HEK293 (cell line): Measurements from ENCODE around the gene ARGLU1.

Experiments
- ELK4 ChIP-seq: IDR thresholded peaks from 2 replicates; pipeline ENCODE4 v1.6.1; 2011; ENCODE audit warnings: mild to moderate bottlenecking, low read depth, low read length, borderline replicate concordance
- KLF1 ChIP-seq: fragments of 450-650 bp; formaldehyde crosslinking; IDR thresholded peaks from 2 replicates; pipeline ENCODE4 v1.5.1; 2016; ENCODE audit warnings: missing biosample characterization, missing genetic modification characterization
- OVOL3 ChIP-seq: fragments of 450-650 bp; formaldehyde crosslinking; IDR thresholded peaks from 2 replicates; pipeline ENCODE4 v1.5.1; 2016; ENCODE audit warnings: missing biosample characterization, missing genetic modification characterization
- PRDM1 ChIP-seq: fragments of 450-650 bp; formaldehyde crosslinking; IDR thresholded peaks from 2 replicates; pipeline ENCODE4; 2016; ENCODE audit warnings: missing biosample characterization, missing genetic modification characterization
- PRDM6 ChIP-seq: fragments of 450-650 bp; formaldehyde crosslinking; IDR thresholded peaks from 2 replicates; pipeline ENCODE4 v1.5.1; 2017; ENCODE audit warnings: missing biosample characterization, missing genetic modification characterization
- ZFP3 ChIP-seq: fragments of 450-650 bp; formaldehyde crosslinking; IDR thresholded peaks from 2 replicates; pipeline ENCODE4 v1.5.1; 2016; ENCODE audit warnings: low read depth, missing biosample characterization, missing genetic modification characterization
- ZNF175 ChIP-seq: fragments of 450-650 bp; formaldehyde crosslinking; IDR thresholded peaks from 2 replicates; pipeline ENCODE4 v1.5.1; 2016; ENCODE audit warnings: missing biosample characterization, missing genetic modification characterization
- ZNF221 ChIP-seq: fragments of 450-650 bp; formaldehyde crosslinking; IDR thresholded peaks from 2 replicates; pipeline ENCODE4 v1.5.1; 2017; ENCODE audit warnings: missing biosample characterization, missing genetic modification characterization, borderline replicate concordance
- ZNF26 ChIP-seq: fragments of 450-650 bp; formaldehyde crosslinking; IDR thresholded peaks from 2 replicates; pipeline ENCODE4 v1.5.1; 2016; ENCODE audit warnings: missing biosample characterization, missing genetic modification characterization
- ZNF394 ChIP-seq: fragments of 450-650 bp; formaldehyde crosslinking; IDR thresholded peaks from 2 replicates; pipeline ENCODE4 v1.5.1; 2016; ENCODE audit warnings: missing biosample characterization, missing genetic modification characterization, mild to moderate bottlenecking, moderate library complexity, borderline replicate concordance
- ZNF513 ChIP-seq: fragments of 450-650 bp; IDR thresholded peaks from 2 replicates; pipeline ENCODE4 v1.5.1; 2018; ENCODE audit warnings: missing biosample characterization, missing genetic modification characterization
- ZNF600 ChIP-seq: fragments of 450-650 bp; formaldehyde crosslinking; IDR thresholded peaks from 2 replicates; pipeline ENCODE4 v1.5.1; 2016; ENCODE audit warnings: missing biosample characterization, missing genetic modification characterization
- ZNF658 ChIP-seq: fragments of 450-650 bp; formaldehyde crosslinking; IDR thresholded peaks from 2 replicates; pipeline ENCODE4; 2016; ENCODE audit warnings: missing biosample characterization, missing genetic modification characterization
- ZNF76 ChIP-seq: fragments of 450-650 bp; formaldehyde crosslinking; IDR thresholded peaks from 2 replicates; pipeline ENCODE4; 2016; ENCODE audit warnings: low read depth, missing biosample characterization, missing genetic modification characterization, borderline replicate concordance
- ZNF791 ChIP-seq: fragments of 450-650 bp; formaldehyde crosslinking; IDR thresholded peaks from 2 replicates; pipeline ENCODE4 v1.5.1; 2016; ENCODE audit warnings: missing biosample characterization, missing genetic modification characterization
- ZNF830 ChIP-seq: fragments of 450-650 bp; IDR thresholded peaks from 2 replicates; pipeline ENCODE4 v1.5.0; 2018; ENCODE audit warnings: missing biosample characterization, missing genetic modification characterization, low read depth, mild to moderate bottlenecking, moderate library complexity
- ZNF843 ChIP-seq: fragments of 450-650 bp; formaldehyde crosslinking; IDR thresholded peaks from 2 replicates; pipeline ENCODE4 v1.5.1; 2016; ENCODE audit warnings: missing biosample characterization, missing genetic modification characterization
- TF ChIP-seq, protein P1 (sequence below): fragments of 450-650 bp; formaldehyde crosslinking; IDR thresholded peaks from 2 replicates; pipeline ENCODE4 v1.5.1; 2016; ENCODE audit warnings: missing biosample characterization, missing genetic modification characterization
- TF ChIP-seq, protein P2 (sequence below): fragments of 450-650 bp; formaldehyde crosslinking; IDR thresholded peaks from 2 replicates; pipeline ENCODE4 v1.5.1; 2016; ENCODE audit warnings: missing biosample characterization, missing genetic modification characterization
- TF ChIP-seq, protein P3 (sequence below): fragments of 450-650 bp; formaldehyde crosslinking; IDR thresholded peaks from 2 replicates; pipeline ENCODE4 v1.5.1; 2017; ENCODE audit warnings: missing biosample characterization, missing genetic modification characterization
- TF ChIP-seq, protein P4 (sequence below): fragments of 450-650 bp; formaldehyde crosslinking; IDR thresholded peaks from 2 replicates; pipeline ENCODE4 v1.5.1; 2016; ENCODE audit warnings: missing biosample characterization, missing genetic modification characterization, low read depth
- TF ChIP-seq, protein P5 (sequence below): fragments of 450-650 bp; formaldehyde crosslinking; IDR thresholded peaks from 2 replicates; pipeline ENCODE4 v1.5.1; 2016; ENCODE audit warnings: missing biosample characterization, missing genetic modification characterization

ARGLU1 gene

DNA sequence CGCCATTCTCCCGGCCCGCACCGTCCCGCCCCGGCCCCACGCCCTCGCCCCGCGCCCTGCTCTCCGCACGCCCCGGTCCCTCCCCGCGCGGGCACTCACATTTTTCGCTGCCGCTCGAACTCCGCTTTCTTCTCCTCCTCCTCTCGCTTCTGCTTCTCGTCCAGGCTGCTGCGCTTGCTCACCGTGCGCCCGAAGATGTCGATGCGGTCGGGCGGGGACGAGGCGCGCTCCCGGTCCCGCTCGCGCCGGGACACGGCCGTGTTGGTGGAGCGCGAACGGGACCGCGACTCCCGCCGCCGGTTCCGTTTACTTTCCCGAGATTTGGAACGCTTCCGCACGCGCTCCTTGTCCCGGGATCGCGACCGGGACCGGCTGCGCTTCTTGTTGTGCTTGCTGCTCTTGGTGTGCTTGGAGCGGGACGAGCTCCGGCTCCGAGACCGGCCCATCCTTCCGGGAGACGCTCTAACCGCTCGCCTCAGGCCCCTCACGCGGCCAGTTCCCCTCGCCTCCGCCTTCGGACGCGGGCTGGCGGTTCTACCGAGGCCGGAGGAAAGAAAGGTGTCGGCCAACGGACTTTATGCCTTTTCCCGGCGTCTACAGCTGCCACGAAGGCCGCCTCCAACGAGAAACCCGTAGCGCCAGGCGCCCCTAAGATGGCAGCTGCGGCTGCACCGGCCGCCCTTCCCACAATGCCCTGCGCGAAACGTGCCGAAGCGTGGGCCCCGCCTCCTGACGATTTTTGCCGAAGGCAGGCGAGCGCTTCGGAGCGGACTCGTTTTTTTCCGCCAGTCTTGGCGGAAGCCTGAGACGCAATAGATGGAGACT is at the start of gene ARGLU1 (continued):
- TF ChIP-seq, protein P1, sequence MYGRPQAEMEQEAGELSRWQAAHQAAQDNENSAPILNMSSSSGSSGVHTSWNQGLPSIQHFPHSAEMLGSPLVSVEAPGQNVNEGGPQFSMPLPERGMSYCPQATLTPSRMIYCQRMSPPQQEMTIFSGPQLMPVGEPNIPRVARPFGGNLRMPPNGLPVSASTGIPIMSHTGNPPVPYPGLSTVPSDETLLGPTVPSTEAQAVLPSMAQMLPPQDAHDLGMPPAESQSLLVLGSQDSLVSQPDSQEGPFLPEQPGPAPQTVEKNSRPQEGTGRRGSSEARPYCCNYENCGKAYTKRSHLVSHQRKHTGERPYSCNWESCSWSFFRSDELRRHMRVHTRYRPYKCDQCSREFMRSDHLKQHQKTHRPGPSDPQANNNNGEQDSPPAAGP = 0 out of 2 replicates have a peak, but pooled peaks have one; percentile 46
- 0 out of 2 replicates have a peak, but pooled peaks have one; percentile 11 for TF ChIP-seq OVOL3 (tag by site-specific recombination)
- no peak for TF ChIP-seq ZNF394
- no peak for TF ChIP-seq ZNF658 (tag by site-specific recombination)
- no peak for TF ChIP-seq PRDM1
- TF ChIP-seq ZNF76 = peak; percentile 85
- peak; percentile 22; the same call in 1 of the 2 replicates for TF ChIP-seq ZNF600 (tag by site-specific recombination)
- TF ChIP-seq ZNF26 = no peak
- peak; percentile 25; the same call in 1 of the 2 replicates for TF ChIP-seq KLF1
- 0 out of 2 replicates have a peak, but pooled peaks have one; percentile 17 for TF ChIP-seq ZNF843 (tag by site-specific recombination)
- TF ChIP-seq ZNF175 (tag by site-specific recombination) = no peak
- no peak for TF ChIP-seq ZNF513 (tag by site-specific recombination)
- TF ChIP-seq ELK4 = no peak
- no peak for TF ChIP-seq ZNF791 (tag by site-specific recombination)
- TF ChIP-seq, protein P2, sequence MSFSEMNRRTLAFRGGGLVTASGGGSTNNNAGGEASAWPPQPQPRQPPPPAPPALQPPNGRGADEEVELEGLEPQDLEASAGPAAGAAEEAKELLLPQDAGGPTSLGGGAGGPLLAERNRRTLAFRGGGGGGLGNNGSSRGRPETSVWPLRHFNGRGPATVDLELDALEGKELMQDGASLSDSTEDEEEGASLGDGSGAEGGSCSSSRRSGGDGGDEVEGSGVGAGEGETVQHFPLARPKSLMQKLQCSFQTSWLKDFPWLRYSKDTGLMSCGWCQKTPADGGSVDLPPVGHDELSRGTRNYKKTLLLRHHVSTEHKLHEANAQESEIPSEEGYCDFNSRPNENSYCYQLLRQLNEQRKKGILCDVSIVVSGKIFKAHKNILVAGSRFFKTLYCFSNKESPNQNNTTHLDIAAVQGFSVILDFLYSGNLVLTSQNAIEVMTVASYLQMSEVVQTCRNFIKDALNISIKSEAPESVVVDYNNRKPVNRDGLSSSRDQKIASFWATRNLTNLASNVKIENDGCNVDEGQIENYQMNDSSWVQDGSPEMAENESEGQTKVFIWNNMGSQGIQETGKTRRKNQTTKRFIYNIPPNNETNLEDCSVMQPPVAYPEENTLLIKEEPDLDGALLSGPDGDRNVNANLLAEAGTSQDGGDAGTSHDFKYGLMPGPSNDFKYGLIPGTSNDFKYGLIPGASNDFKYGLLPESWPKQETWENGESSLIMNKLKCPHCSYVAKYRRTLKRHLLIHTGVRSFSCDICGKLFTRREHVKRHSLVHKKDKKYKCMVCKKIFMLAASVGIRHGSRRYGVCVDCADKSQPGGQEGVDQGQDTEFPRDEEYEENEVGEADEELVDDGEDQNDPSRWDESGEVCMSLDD (tag by site-specific recombination) = no peak
- TF ChIP-seq, protein P3, sequence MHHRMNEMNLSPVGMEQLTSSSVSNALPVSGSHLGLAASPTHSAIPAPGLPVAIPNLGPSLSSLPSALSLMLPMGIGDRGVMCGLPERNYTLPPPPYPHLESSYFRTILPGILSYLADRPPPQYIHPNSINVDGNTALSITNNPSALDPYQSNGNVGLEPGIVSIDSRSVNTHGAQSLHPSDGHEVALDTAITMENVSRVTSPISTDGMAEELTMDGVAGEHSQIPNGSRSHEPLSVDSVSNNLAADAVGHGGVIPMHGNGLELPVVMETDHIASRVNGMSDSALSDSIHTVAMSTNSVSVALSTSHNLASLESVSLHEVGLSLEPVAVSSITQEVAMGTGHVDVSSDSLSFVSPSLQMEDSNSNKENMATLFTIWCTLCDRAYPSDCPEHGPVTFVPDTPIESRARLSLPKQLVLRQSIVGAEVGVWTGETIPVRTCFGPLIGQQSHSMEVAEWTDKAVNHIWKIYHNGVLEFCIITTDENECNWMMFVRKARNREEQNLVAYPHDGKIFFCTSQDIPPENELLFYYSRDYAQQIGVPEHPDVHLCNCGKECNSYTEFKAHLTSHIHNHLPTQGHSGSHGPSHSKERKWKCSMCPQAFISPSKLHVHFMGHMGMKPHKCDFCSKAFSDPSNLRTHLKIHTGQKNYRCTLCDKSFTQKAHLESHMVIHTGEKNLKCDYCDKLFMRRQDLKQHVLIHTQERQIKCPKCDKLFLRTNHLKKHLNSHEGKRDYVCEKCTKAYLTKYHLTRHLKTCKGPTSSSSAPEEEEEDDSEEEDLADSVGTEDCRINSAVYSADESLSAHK = no peak
- TF ChIP-seq ZNF221 (tag by site-specific recombination) = no peak
- TF ChIP-seq, protein P4, sequence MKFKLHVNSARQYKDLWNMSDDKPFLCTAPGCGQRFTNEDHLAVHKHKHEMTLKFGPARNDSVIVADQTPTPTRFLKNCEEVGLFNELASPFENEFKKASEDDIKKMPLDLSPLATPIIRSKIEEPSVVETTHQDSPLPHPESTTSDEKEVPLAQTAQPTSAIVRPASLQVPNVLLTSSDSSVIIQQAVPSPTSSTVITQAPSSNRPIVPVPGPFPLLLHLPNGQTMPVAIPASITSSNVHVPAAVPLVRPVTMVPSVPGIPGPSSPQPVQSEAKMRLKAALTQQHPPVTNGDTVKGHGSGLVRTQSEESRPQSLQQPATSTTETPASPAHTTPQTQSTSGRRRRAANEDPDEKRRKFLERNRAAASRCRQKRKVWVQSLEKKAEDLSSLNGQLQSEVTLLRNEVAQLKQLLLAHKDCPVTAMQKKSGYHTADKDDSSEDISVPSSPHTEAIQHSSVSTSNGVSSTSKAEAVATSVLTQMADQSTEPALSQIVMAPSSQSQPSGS (tag by site-specific recombination) = no peak
- no peak for TF ChIP-seq ZNF830 (tag by site-specific recombination)
- TF ChIP-seq ZFP3 (tag by site-specific recombination) = no peak
- TF ChIP-seq PRDM6 (tag by site-specific recombination) = no peak
- TF ChIP-seq, protein P5, sequence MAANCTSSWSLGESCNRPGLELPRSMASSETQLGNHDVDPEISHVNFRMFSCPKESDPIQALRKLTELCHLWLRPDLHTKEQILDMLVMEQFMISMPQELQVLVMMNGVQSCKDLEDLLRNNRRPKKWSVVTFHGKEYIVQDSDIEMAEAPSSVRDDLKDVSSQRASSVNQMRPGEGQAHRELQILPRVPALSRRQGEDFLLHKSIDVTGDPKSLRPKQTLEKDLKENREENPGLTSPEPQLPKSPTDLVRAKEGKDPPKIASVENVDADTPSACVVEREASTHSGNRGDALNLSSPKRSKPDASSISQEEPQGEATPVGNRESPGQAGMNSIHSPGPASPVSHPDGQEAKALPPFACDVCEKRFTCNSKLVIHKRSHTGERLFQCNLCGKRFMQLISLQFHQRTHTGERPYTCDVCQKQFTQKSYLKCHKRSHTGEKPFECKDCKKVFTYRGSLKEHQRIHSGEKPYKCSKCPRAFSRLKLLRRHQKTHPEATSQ (tag by site-specific recombination) = peak; percentile 59; the same call in 1 of the 2 replicates
